Right renal pelvis (tissue), 4 donors: ENCODE results near the gene DYDC2. TPM values are rescaled to one million over a fixed set of nuclear protein-coding genes. Genes with fewer than 3 reads are reported as not detected.

Experiments used
- DNase-seq, 4 donors: peaks; one replicate each; pipeline ENCODE4 v3.0.0-alpha.2; 2013; ENCODE audit warnings: low read depth in 4 of 4, low spot score in 3 of 4, missing footprints in 1 of 4
- polyA plus RNA-seq, 4 donors: library from polyadenylated mRNA; unstranded; fragments of 120-200 nt; gene quantifications; one replicate each; pipeline ENCODE4 v1.2.1, GENCODE V29; 2013; ENCODE audit not compliant: insufficient read length in 4 of 4

Gene DYDC2
- polyA plus RNA-seq, 4 donors = 1.5 to 2.4 (median 1.9) TPM

GRCh38 chr10:80365510-80365909 is 8.9 kb downstream of the DYDC2 start:
- no peak for DNase-seq

DNA sequence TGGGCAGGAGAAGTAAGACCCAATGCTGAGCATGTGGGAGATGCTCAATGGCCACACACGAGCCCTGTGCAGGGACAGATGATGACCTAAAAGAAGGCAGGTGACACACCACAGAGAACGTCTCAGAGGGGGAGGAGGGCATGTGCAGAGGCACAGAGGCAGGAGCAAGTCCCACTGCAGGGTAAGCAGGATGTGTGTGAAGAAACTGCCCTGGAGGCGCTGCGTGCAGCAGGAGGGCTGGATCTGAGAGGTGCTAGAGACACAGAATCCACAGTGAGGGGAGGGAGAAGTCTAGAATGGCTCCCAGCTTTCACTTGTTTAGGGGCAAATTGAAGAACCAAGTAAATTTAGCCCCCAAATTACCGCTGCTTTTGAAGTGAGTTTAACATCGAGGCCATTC is 14.9 kb downstream of the DYDC2 start:
- no peak for DNase-seq

GRCh38 chr10:80372675-80373074 is 16.1 kb downstream of the DYDC2 start:
- no peak for DNase-seq

DNA sequence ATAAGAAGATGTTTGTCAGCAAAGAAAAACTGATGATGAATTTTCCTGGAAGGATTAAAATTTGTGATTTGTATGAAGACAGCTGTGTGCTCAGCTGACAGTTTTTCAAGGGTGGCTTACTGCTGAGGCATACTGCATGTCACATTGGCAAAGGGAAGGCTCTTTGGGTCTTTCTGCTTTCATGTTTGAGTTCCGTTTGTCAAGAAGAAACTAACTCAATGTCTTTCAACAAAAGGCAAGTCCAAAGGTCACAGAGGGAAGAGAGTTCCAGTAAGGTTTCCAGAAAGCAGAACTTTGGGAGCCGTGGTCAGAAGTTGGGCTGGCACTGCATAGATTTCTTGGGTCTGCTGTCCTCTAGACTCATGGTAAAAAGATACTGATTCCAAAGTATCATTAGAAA is 16.9 kb downstream of the DYDC2 start:
- no peak for DNase-seq

DNA sequence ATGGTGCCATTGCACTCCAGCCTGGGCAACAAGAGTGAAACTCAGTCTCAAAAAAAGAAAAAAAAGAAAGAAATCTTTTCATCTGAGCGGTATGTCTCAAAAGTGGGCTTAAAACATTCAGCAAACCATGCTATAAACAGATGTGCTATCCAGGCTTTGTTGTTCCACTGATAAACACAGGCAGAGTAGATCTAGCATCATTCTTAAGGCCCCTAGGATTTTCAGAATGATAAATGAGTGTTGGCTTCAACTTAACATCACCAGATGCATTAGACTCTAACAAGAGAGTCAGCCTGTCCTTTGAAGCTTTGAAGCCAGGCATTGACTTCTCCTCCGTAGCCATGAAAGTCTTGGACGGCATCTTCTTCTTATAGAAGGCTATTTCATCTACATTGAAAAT is 23.1 kb downstream of the DYDC2 start:
- DNase-seq = no peak

DNA sequence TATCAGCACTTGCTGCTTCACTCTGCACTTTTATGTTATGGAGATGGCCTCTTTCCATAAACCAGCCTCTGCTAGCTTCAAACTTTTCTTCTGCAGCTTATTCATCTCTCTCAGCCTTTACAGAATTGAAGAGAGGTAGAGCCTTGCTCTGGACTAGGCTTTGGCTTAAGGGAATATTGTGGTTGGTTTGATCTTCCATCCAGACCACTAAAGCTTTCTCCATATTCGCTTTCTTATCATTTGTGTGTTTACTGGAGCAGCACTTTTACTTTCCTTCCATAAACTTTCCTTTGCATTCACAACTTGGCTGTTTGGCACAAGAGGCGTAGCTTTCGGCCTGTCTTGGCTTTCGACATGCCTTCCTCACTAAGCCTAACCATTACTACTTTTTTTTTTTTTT is 23.6 kb downstream of the DYDC2 start:
- DNase-seq = no peak

- peak in 1 of 4 donors; percentile 31 for DNase-seq
Observed at GRCh38 chr10:80382989-80383388, 26.4 kb downstream of the DYDC2 start.

GRCh38 chr10:80390740-80391139 is 34.2 kb downstream of the DYDC2 start:
- DNase-seq = no peak

DNA sequence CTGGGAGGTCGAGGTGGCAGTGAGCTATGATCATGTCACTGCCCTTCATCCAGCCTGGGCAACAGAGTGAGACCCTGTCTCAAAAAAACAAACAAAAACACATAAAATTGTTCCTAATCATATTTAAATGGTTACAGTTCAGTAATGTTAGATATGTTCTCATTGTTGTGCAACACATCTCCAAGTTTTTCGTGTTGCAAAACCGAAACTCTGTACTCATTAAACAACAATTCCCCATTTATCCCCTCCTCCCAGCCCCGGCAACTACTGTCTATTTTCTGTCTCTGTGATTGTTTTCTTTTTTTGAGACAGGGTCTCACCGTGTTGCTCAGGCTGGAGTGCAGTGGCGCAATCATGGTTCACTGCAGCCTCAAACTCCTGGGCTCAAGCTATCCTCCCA is 35.7 kb downstream of the DYDC2 start:
- no peak for DNase-seq

DNA sequence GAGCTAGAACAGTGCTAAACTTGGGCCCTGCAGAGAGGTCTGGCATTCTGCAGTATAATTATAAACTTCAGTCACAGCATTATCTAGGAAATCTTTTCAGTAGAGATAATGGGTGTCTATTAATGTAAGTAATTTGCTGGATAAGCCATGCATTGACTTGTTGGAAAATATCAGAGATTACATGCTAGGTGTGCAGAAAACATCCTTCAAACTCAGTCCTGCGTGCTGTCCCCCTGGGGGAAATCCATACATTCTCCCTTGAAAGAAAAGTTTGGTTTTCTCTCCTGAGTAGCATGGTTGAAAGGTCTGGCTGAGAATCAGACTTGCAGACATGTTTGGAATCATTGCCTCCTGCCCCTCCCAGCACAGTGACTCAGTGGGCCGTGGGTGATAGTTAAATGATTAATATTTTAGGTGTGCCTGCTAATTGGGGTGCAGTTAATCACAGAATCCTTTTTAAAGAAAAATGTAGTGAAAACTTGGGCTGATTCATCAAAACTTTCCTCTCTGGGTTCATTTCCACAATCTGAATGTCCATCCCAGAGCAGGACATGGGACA is 37.9 kb downstream of the DYDC2 start:
- DNase-seq = no peak

GRCh38 chr10:80397014-80397413 is 40.4 kb downstream of the DYDC2 start:
- DNase-seq = no peak

GRCh38 chr10:80400136-80400804 is 43.7 kb downstream of the DYDC2 start:
- DNase-seq = no peak

- DNase-seq = no peak
Observed at GRCh38 chr10:80405035-80405434, 48.5 kb downstream of the DYDC2 start.

GRCh38 chr10:80405626-80406025 is 49.0 kb downstream of the DYDC2 start:
- DNase-seq = no peak

DNA sequence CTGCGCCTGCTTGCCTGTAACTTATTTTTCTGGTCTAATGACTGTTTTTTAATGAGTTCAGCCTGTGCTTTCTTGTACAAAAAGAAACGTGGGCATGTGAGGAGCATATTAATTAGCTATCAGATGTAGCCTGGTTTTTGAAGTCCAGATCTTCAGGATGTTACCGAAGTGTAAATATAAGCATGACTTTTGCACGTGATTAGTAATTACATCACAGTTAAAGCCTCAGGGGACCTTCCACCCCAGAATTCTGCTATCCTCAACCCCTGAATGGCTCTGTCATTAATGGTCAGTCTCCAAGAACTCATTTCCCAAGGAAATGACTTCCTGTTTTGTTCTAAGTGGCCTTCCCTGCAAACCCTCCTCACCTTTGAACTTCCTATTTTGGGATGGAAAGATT is 49.6 kb downstream of the DYDC2 start:
- no peak for DNase-seq

DNA sequence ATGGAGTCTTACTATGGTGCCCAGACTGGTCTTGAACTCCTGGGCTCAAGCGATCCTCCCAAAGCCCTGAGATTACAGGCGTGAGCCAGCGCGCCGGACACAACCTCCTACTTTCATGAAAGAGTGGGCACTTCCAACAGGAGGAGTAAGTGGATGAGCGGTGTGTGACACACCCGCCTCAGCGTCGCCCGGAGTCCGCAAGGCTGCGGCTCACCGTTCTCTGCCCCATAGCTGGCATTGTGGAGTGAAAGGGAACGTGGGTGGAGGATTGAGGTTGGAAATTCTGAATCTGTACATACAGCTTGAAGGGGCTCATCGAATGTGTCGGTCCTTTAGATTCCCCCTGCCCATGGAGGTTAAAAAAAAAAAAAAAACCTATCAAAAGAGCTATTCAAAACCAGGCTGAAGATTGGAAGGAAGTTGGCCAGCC is 51.2 kb downstream of the DYDC2 start:
- no peak for DNase-seq

DNA sequence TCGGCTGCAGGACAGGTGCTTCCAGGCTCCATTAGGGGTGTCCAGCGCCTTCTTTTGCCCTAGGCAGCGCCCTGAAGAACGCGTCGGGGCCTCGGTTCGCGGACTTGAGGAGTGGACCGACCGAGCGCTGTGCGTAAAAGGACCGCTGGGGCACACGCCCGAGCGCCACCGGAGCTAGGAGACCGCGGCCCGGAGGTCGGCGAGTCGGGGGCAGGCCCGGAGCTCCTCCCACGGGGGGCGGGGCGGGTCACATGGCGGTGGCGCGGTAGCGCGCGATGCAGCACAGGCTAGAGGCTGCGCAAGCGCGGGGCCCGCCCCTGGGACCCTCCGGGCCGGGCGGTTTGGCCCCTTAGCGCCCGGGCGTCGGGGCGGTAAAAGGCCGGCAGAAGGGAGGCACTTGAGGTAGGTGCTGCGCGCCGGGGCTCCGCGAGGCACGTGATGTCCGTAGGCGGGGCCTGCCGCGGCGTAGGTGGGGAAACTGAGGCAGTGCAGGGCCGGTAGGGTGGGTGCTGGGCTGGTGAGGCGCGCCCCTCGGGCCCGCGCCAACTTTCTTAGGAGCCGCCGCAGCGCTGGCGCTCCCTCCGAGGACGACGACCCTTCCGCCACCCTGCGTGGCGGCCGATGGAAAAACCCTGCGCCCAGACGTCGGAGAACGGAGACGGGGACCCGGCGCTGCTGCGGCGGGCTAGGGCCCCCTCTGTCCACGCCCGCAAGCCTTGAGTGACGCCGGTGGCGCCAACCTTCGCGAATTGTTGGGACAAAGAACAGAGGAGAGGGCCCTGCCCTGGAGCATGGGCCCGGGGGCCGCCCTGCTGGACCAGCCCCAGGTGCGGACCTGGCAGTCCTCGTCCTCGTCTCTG is 51.9 kb downstream of the DYDC2 start, which contains the start of gene PRXL2A:
PRXL2A (plus strand) TSS at position 310 of the 860 bp plus-strand sequence. CDS start 11,917 bp downstream, outside the sequence.
- peak in 3 of 4 donors; percentile 76 to 79 (median 77) for DNase-seq

DNA sequence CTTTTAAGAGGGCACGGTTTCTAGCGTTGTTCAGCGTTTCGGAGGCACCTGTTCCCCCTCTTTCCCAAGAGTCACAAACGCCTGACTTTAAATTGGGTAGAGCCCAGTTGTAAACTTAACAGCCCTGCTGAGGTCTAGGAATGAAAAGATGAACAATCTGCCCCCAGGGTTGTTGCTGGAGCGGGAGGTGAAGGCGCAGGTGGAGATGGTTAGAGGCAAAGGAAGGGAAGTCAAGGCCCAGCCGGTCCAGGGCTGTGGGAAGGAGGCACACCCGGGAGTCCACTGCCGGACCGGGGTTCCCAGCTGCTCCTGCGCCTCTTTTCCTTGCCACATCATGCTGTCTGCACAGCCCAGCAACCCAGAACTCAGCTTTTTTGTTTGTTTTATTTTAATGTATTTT is 52.5 kb downstream of the DYDC2 start:
- DNase-seq = no peak

DNA sequence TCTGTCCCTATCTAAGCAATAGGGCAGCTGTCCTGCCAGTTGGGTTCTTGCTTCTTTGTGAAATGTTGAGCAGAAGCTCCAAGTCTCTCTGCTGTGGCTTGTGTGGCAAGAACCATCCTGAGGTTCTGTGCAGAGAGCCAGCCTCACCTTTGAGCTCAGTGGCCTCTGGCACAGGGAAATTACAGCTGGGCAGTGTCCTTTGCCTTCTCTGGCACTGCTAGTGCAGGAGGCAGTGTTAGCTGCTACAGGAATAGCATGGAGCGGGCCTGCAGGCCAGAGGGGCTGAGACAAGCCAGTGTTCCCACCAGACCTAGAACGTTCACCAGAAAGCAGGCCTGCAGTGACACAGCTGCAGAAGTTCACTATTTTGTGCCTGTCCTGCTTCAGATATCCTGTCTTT is 53.5 kb downstream of the DYDC2 start:
- no peak for DNase-seq

DNA sequence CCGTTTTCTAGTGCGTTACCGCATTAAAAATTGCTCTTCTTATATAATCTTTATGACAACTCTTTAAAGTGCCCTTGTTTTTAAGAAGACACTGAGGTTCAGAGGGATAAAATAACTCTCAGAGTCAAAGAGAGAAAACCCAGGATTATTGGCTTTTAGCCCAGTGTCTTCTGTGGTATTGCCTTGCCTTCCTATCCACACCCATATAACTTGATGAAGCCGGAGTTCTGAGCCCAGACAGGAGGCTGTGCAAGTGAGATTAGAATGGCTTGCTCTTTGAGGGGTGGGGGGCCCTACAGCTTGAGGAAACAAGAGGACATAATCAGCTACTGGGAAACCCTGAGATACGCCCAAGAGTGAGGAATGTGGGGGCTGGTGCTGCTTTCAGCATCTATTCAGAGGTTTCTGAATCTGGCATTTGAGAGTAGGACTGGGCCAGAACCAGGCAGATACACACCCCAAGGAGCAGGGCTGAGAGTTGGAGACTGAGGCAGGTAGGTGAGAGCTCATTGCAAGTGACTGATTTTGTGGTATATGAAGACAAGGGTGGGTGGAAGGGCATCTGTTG is 54.1 kb downstream of the DYDC2 start:
- DNase-seq = no peak

GRCh38 chr10:80411267-80411668 is 54.7 kb downstream of the DYDC2 start:
- DNase-seq = no peak
